Nephron progenitor cell (in vitro differentiated cells): ENCODE results near the gene FAM171A1.

ENCODE experiments used
- DNase-seq: peaks from one replicate; pipeline ENCODE4 v3.0.0; 2021
- H3K27ac Mint-ChIP-seq: 2 replicates; pipeline ENCODE4 v1.8.0; 2021; ENCODE audit warnings: mild to moderate bottlenecking, moderate library complexity, mixed read lengths
- H3K27me3 Mint-ChIP-seq: 2 replicates; pipeline ENCODE4 v1.8.0; 2021; ENCODE audit warnings: mild to moderate bottlenecking, low read depth, mixed read lengths; ENCODE audit not compliant: poor library complexity
- H3K36me3 Mint-ChIP-seq: 2 replicates; pipeline ENCODE4 v1.8.0; 2021; ENCODE audit warnings: low read depth, mixed read lengths
- H3K4me1 Mint-ChIP-seq: 2 replicates; pipeline ENCODE4 v1.8.0; 2021; ENCODE audit warnings: mixed read lengths
- H3K4me3 Mint-ChIP-seq: 2 replicates; pipeline ENCODE4 v1.8.0; 2021; ENCODE audit warnings: mild to moderate bottlenecking, moderate library complexity, mixed read lengths
- H3K9me3 Mint-ChIP-seq: 2 replicates; pipeline ENCODE4 v1.8.0; 2021; ENCODE audit warnings: mild to moderate bottlenecking, moderate library complexity, mixed read lengths
- TF ChIP-seq, protein P1 (sequence below): fragments of 200-600 bp; sonication (generic); IDR thresholded peaks from 2 replicates; pipeline ENCODE4 v1.5.0; 2021; ENCODE audit warnings: antibody characterized with exemption

Gene FAM171A1

DNA sequence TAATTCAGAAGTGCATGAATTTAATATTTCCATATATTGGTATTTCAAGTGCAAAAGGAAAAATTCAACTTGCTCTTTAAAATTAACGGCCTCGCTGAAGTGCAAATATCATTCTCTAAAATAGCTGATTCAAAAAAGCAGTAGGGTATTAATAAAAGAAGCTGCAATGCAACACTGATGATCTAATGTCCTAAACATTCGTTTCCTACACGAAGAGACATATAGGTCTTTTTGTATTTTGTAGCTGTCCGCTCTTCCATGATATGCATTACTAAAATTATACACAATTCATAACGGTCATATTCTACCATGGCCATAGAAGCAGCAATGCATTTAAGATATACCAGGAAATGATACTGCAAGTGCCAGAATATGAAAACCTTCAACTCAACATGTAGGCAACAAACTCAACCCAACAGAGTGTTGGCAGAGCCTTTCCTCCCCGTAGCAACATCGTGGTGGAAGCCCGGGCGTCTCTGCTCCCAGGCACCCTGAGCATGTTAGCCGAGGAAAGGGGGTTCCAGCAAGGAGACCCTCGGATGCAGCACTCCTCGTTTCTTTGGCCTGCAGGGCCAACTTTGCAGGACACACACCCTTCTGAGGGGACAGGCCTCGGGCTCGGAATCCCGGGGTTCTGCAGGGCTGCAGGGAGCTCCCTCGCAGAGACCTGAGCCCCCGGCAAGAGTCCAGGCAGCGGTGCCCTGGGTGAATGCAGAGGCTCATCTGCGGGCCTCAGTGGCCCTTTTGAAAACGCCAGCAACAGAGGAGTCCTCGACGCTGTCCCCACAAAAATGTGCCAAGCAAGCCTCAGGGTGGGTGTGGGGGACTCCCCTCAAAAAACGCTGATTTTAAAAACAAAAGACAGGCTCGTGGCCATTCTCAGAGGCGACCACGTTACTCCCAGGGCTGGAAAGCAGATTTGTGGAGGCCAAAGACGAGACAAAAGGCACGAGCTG, 1.6 kb downstream of the FAM171A1 start:
- TF ChIP-seq, protein P1, sequence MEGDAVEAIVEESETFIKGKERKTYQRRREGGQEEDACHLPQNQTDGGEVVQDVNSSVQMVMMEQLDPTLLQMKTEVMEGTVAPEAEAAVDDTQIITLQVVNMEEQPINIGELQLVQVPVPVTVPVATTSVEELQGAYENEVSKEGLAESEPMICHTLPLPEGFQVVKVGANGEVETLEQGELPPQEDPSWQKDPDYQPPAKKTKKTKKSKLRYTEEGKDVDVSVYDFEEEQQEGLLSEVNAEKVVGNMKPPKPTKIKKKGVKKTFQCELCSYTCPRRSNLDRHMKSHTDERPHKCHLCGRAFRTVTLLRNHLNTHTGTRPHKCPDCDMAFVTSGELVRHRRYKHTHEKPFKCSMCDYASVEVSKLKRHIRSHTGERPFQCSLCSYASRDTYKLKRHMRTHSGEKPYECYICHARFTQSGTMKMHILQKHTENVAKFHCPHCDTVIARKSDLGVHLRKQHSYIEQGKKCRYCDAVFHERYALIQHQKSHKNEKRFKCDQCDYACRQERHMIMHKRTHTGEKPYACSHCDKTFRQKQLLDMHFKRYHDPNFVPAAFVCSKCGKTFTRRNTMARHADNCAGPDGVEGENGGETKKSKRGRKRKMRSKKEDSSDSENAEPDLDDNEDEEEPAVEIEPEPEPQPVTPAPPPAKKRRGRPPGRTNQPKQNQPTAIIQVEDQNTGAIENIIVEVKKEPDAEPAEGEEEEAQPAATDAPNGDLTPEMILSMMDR = no peak
- Mint-ChIP-seq H3K27me3 (peaks cover 13% of the 10 kb centered on the region), H3K36me3 (peaks cover 30% of the 10 kb centered on the region), H3K27ac (peak overlapping the region; percentile 97), H3K4me1 (peaks cover 39% of the 10 kb centered on the region), H3K4me3 (peak overlapping the region; percentile 93), H3K9me3 (peaks cover 14% of the 10 kb centered on the region)
- DNase-seq = peak; percentile 31

DNA sequence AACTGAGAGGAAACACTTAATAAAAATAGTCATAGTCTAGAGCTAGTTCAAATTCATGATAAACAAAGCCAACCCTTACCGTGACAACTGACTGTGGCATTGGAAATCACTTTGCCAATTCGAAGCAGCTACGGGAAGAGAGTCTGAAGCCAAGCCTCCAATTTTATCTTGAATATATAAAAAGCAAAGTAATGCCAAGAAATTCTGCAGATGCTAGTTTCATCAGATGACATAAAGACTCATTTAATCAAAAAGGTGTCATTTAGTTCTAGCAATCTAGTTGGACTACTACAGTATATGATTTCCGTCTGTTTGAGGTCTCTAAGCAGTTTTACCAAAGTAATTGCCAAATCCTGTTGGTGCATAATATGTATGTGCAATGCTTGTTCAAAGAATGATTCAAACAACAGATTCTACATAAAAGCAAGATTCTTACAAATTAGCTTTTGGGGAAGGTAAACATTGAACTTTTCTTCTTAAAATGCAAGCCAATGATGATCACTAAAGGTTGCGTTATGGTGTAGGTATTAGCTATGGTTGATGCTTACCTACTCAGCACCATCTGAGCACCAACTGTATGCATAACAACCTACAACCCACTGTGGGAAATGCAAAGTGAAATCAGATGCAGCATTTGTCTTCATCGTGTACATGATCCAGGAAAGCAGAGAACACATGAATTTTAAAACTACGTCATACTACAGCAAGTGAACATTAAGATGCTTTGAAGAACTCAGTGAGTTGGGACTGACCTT, 2.8 kb downstream of the FAM171A1 start:
- Mint-ChIP-seq H3K4me3 (peak overlapping the region; percentile 93), H3K9me3 (peaks cover 22% of the 10 kb centered on the region), H3K4me1 (peaks cover 37% of the 10 kb centered on the region), H3K27ac (no peak overlapping the region), H3K27me3 (peaks cover 10% of the 10 kb centered on the region), H3K36me3 (peaks cover 43% of the 10 kb centered on the region)
- TF ChIP-seq, protein P1 = no peak
- no peak for DNase-seq

DNA sequence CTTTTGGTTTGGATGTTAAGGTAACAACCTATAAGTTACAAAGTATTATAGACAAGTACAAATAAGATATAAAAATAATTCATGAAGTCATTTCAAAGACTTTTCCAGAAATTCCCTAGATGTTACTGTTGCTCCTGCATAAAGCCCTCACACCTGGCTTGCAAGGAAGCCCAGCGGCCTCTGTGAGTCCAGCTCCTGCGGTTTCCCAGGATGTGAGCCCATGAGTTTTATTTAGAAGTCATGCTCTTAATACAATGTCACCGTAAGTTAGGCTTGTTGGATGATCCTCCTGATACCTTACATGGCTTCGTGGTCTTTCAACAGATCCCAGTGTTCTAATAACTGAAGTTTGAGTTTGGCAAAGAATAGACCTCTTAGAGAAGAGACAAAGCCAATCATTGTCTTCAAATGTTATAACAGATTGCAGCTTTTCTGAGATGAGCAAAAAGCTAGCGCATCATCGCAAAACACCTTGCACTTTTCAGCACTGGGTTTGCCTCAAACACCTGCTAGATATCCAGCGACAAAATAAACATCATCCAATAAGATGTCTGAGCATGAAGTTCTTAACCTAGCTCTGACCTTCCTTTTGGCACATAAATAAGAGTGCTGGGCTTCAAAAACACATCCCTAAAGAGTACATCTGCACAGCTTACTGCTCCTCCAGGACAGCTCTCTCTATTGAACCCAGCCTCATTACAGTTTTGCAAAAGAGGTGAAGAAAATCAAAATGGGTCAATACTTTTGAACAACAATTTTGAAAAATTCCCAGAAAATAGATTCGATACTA, 3.6 kb downstream of the FAM171A1 start:
- Mint-ChIP-seq H3K27ac (no peak overlapping the region), H3K9me3 (peaks cover 28% of the 10 kb centered on the region), H3K4me3 (peak overlapping the region; percentile 93), H3K4me1 (peaks cover 43% of the 10 kb centered on the region), H3K36me3 (peaks cover 50% of the 10 kb centered on the region), H3K27me3 (peaks cover 10% of the 10 kb centered on the region)
- TF ChIP-seq, protein P1 = no peak
- no peak for DNase-seq

DNA sequence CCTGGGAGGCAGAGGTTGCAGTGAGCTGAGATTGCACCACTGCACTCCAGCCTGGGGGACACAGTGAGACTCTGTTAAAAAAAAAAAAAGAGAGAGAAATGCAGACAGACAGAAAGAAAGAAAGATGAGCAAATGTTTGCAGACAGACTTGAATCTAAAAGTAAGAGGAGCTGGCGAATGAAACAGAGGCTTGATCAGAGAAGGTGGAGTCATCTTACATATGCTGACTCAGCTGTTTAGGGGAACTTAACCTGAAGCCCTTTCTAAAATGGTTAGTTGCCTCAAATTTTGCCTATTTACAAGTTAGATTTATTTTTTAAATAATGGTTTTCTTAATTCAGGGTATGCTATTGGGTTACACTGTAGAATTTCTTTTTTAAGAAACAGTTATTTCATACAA, 5.4 kb downstream of the FAM171A1 start:
- Mint-ChIP-seq H3K27ac (no peak overlapping the region), H3K27me3 (peaks cover 2% of the 10 kb centered on the region), H3K9me3 (peaks cover 39% of the 10 kb centered on the region), H3K36me3 (peaks cover 66% of the 10 kb centered on the region), H3K4me1 (peaks cover 43% of the 10 kb centered on the region), H3K4me3 (peak overlapping the region; percentile 41)
- DNase-seq = no peak
- TF ChIP-seq, protein P1 = no peak

DNA sequence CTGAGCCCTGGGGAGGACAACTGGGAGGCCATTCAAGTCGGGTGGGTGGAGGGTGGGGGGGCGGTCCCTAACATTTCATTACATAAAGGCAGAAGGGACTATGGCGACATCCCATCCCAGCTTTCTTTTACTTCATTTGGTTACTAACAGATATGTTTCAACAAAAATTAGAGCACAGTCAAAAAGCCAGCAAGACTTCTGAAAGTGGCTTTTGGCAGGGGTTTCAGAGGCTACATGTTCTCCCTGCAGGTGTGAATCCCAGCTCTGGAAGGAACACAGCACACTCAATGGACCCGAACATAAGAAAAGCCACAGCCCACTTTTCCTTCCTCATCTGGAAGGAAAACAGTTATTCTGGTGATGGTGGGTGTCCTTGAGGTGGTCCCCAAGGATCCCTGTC, 7.1 kb downstream of the FAM171A1 start:
- H3K36me3 Mint-ChIP-seq = peaks cover 83% of the 10 kb centered on the region
- peaks cover 45% of the 10 kb centered on the region for H3K9me3 Mint-ChIP-seq
- no peak for DNase-seq
- TF ChIP-seq, protein P1 = no peak
- H3K27me3 Mint-ChIP-seq = peaks cover 2% of the 10 kb centered on the region
- H3K4me1 Mint-ChIP-seq = peaks cover 37% of the 10 kb centered on the region
- H3K4me3 Mint-ChIP-seq = no peak overlapping the region
- H3K27ac Mint-ChIP-seq = no peak overlapping the region
